Cardiac fibroblast (primary cell): ENCODE data around the gene ENPP6.

Source experiments
- DNase-seq, 2 donors: peaks; one replicate each; pipeline versions ENCODE4 v3.0.0 to v3.0.0-alpha.2; 2010; ENCODE audit warnings: low read depth in 2 of 2
- H3K4me3 ChIP-seq, 2 donors: replicated peaks in 1 of 2; 1 replicate in 1 of 2; 2 replicates in 1 of 2; pipeline ENCODE4 v1.5.1; 2011; ENCODE audit warnings: low read depth in 2 of 2, low read length in 2 of 2, mild to moderate bottlenecking in 2 of 2, moderate library complexity in 1 of 2
- TF ChIP-seq, protein P1 (sequence below): IDR thresholded peaks from one replicate; pipeline ENCODE4 v1.5.1; 2011; ENCODE audit warnings: low read depth, mild to moderate bottlenecking, low read length, inconsistent platforms

The ENPP6 gene

DNA sequence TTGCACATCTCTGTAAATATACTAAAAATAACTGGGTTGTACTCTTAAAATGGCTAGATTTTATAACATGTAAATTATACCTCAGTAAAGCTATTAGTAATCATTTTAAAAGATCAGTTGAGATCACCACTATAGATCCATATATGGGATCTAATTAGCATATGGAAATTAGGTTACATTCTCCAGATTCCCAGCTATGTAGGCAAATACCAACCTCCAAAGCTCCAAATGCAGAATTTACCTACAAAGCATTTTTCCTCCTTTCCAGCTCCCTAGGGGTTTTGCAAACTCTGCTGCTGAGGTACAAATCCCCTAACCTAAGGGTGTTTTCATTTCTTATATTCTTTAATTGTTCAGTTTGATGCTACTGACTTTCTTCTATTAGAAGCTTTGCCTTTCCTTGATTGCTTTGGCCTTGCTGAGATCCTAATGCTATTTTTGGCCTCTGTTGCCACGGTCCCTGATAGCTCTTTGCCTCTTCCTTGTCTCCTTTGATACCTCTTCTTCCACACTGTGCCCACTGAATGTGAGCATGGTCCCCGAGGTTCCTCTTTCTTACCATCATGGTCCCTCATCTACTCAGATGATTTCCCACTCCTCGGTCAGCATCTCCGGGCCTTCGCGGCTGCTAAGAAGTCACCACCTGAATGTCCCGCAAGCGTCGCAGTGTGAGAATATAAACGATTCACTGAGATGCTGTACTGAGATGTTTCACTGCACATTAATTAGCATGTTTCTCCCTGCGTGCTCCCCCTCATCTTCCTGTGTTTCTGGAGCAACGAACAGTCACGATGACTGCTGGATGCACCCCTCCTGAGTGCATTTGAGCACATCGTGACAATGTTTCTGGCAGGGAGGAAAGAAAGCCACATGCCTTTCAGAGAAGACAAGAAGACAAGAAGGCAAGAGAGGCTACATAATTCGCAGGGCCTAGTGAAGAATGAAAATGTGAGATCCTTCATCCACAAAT, 23.8 kb downstream of the ENPP6 start:
- no peak overlapping the region for H3K4me3 ChIP-seq
- TF ChIP-seq, protein P1, sequence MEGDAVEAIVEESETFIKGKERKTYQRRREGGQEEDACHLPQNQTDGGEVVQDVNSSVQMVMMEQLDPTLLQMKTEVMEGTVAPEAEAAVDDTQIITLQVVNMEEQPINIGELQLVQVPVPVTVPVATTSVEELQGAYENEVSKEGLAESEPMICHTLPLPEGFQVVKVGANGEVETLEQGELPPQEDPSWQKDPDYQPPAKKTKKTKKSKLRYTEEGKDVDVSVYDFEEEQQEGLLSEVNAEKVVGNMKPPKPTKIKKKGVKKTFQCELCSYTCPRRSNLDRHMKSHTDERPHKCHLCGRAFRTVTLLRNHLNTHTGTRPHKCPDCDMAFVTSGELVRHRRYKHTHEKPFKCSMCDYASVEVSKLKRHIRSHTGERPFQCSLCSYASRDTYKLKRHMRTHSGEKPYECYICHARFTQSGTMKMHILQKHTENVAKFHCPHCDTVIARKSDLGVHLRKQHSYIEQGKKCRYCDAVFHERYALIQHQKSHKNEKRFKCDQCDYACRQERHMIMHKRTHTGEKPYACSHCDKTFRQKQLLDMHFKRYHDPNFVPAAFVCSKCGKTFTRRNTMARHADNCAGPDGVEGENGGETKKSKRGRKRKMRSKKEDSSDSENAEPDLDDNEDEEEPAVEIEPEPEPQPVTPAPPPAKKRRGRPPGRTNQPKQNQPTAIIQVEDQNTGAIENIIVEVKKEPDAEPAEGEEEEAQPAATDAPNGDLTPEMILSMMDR, result no peak
- DNase-seq, result no peak

DNA sequence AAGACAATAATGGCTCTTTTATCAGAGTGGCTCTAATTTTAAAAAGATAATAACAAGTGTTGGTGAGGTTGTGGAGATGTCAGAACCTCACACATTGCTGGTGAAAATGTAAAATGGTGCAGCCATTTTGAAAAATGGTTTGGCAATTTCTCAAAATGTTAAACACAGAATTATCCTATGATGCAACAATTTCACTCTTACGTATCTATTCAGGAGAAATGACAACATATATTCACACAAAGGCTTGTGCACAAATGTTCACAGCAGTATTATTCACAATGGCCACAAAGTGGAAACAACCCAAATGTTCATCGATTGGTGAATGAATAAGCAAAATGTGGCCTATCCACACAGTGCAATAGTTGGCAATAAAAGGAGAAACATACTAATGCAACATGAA, 24.7 kb downstream of the ENPP6 start:
- DNase-seq, result no peak
- TF ChIP-seq, protein P1, result no peak
- no peak overlapping the region for H3K4me3 ChIP-seq

DNA sequence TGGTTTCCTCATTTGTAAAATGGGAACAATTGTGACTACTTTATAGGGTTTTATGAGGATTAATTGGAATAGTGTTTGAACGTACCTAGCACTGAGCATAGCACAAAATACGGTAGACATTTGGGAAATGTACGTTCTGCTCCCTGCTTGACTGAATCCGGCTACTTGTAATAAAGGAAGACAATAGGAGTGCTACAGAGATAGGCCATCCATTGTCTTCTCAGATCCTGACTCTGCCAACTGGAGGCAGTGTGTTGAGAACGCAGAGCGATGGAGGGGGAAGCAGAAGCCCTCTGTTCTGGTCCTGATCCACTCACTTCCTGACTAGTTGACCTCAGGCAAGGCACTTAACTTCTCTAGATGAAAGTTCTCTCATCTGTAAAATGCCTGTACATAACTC, 26.4 kb downstream of the ENPP6 start:
- no peak overlapping the region for H3K4me3 ChIP-seq
- DNase-seq, result no peak
- TF ChIP-seq, protein P1, result no peak

DNA sequence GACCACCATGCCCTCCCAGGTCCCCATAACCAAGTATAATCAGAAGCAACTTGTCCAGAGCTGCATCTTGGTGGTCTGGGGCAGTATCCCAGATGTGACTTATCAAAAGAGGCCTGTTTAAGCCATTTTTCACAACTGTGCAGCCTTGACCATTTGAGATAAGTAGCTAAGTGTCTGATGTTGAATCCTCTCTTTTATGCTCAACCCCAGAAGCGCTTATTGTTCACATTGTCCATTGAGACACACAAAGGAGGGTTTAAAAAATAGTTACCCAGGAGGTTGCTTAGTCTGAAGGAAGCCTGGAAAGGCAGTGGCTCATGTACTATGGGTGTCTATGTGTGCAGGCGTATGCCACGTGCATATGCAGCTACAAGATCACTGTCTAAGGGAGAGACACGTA, 27.0 kb downstream of the ENPP6 start:
- H3K4me3 ChIP-seq, result no peak overlapping the region
- DNase-seq, result no peak
- TF ChIP-seq, protein P1, result no peak

DNA sequence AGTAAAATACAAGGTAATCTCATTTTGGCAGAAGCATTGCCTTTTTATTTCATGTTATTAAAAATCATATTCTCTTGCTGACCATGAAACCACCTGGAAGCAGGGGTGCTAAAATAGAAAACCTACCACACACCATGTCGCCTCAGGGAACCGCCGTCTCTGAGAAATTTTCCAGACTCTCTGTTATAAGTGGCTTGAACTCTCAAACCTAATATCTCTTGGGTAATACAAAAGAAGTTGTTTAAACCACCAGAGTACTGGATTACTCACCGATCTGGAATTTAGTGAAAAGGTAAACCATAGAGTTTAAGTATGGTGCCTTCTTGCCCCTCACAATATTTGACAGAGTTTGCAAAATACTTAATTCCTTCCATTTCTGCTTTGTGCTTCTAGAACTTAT, 27.7 kb downstream of the ENPP6 start:
- no peak for DNase-seq
- TF ChIP-seq, protein P1, result no peak
- H3K4me3 ChIP-seq, result no peak overlapping the region

DNA sequence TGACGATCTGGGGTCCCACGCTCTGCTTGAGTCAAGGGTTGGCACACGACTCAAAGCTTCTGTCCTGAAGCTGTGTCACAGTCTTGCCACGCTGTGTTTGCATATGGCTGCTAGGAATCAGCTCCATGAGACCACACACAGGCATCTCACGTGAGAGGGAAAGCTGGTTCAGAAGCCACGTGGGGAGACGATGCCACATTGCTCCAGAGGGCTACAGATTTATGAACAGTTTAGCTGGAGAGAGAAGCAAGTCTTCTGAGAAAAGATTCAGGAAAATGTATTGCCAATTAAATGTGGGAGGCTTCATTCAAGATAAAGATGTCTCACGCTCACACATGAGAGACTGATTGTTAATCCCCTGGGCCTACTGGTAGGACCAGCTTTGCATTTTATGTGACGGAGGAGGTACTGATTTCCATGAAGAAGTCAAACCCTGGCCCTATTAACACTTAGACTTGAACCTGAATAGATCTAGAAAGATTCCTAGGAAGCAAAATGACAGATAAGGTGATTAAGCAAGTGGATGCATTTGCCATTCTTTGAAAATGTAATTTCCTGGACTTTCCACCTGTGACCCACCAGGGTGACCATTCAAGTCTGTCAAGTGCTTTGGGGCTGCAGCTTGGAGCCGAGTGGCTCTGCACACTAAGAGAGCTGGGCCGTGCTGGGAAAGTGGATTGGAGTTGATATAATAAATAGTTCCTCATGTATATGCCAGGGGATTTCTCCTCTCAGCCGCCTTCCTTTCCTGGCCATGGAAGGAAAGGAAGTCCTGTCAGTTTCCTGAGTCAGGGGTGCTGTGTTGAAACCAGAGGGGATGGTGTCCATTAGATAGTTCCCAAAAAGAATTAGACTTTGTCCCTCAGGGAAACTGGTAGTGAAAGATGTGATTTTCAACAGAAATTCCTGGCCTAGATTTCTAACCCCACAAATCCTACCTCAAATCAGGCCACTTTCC, 29.0 kb downstream of the ENPP6 start:
- no peak for DNase-seq
- H3K4me3 ChIP-seq, result no peak overlapping the region
- TF ChIP-seq, protein P1, result no peak
